Measurements from ENCODE around the gene SALL3. TPM values are rescaled to one million over a fixed set of nuclear protein-coding genes. Genes with fewer than 3 reads are reported as not detected.

The SALL3 gene
- total and polyA plus RNA-seq, 2 donors (not counting 3 experiments of a cell fraction or from before 2014, with no cell fraction given): not detected

DNA sequence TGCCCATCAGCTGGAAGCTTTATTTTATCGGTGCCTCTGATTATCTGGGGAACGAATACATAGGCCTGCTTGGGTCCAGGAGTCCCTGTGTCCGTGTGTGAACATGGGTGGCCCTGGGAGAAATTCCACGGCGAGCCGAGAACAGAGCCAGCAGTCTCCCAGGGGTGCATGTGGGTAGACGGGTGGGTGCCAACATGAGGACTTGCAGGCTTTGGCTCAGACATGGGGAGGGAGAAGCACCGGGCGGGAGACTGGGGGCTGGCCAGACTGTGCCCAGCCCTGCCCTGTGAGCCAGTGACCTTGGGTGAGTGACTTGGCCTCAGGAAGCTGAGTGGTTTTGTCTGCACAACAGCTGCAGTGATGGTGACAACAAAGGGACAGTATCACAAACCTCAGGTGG, 44.2 kb upstream of the SALL3 start:
- Histone ChIP-seq H3K79me2 (ENCODE audit: control insufficient read depth, insufficient read depth, low read length) (no peaks in the 10 kb centered on the region), H3K4me3 (replicated peaks in 1 of 3; ENCODE audit: insufficient read depth in 1 of 3, low read depth in 1 of 3, low read length in 3 of 3) (no peak overlapping the region), H3K4me1 (ENCODE audit: control insufficient read depth, extremely low read depth, insufficient read depth, low read length) (no peaks in the 10 kb centered on the region), H3K9me3 (replicated peaks; ENCODE audit: control insufficient read depth, insufficient read depth, low read length) (peaks cover 2% of the 10 kb centered on the region), H3K9me1 (replicated peaks; ENCODE audit: control insufficient read depth, extremely low read depth, insufficient read depth, low read length) (no peaks in the 10 kb centered on the region), H4K20me1 (replicated peaks; ENCODE audit: control insufficient read depth, extremely low read depth, insufficient read depth, low read length) (no peaks in the 10 kb centered on the region), H3K27me3 (ENCODE audit: control insufficient read depth in 2 of 2, insufficient read depth in 2 of 2, low read length in 2 of 2) (no peaks in the 10 kb centered on the region), H3K4me2 (ENCODE audit: insufficient read depth, low read length) (no peak overlapping the region), H2AFZ (ENCODE audit: low read depth, low read length) (no peak overlapping the region), H3K9ac (replicated peaks; ENCODE audit: extremely low read depth, insufficient read depth, low read length) (no peak overlapping the region), H3K27ac (ENCODE audit: insufficient read depth, low read depth, low read length) (no peak overlapping the region), H3K36me3 (ENCODE audit: control insufficient read depth in 2 of 2, extremely low read depth in 1 of 2, insufficient read depth in 2 of 2, low read length in 2 of 2) (no peaks in the 10 kb centered on the region)
- TF ChIP-seq, protein P1, sequence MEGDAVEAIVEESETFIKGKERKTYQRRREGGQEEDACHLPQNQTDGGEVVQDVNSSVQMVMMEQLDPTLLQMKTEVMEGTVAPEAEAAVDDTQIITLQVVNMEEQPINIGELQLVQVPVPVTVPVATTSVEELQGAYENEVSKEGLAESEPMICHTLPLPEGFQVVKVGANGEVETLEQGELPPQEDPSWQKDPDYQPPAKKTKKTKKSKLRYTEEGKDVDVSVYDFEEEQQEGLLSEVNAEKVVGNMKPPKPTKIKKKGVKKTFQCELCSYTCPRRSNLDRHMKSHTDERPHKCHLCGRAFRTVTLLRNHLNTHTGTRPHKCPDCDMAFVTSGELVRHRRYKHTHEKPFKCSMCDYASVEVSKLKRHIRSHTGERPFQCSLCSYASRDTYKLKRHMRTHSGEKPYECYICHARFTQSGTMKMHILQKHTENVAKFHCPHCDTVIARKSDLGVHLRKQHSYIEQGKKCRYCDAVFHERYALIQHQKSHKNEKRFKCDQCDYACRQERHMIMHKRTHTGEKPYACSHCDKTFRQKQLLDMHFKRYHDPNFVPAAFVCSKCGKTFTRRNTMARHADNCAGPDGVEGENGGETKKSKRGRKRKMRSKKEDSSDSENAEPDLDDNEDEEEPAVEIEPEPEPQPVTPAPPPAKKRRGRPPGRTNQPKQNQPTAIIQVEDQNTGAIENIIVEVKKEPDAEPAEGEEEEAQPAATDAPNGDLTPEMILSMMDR (IDR thresholded peaks at IDR 0.05; ENCODE audit: extremely low read depth in 1 of 2, insufficient read depth in 1 of 2, low read depth in 1 of 2, low read length in 2 of 2): no peak
- no peak for TF ChIP-seq MYC (IDR thresholded peaks at IDR 0.05; ENCODE audit: low read depth, low read length)
- TF ChIP-seq EZH2 (IDR thresholded peaks at IDR 0.05; ENCODE audit: borderline replicate concordance, low read depth, low read length, severe bottlenecking): no peak
- TF ChIP-seq JUN (IDR thresholded peaks at IDR 0.05; ENCODE audit: borderline replicate concordance, insufficient read depth, insufficient read length, low read depth): no peak
- TF ChIP-seq, protein P2, sequence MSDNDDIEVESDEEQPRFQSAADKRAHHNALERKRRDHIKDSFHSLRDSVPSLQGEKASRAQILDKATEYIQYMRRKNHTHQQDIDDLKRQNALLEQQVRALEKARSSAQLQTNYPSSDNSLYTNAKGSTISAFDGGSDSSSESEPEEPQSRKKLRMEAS (IDR thresholded peaks at IDR 0.05; ENCODE audit: insufficient read depth, insufficient read length): no peak
- TF ChIP-seq POLR2A (IDR thresholded peaks at IDR 0.05; ENCODE audit: low read depth, low read length): no peak
- no TSS peak for BruUV-seq (replicated peaks)
- FAIRE-seq: no peak
- no peak for DNase-seq (ENCODE audit: low read depth, low spot score)
- POLR2A ChIA-PET: no interaction called here
- dilution Hi-C loops (cut with MboI; ENCODE audit: extremely low pct_ligation_motif_present, low sequenced_read_pairs) (no loop called here), intact Hi-C loops (cut with micrococcal nuclease) (no loop called here)
- CTCF ChIA-PET: no interaction called here

Measured in endothelial cell of umbilical vein (primary cell).